ENCODE results near the gene ARHGAP15. TPM values are rescaled to one million over a fixed set of nuclear protein-coding genes. Genes with fewer than 3 reads are reported as not detected.

ARHGAP15 gene
- total and polyA plus RNA-seq, 4 donors = 3.8 to 17.9 (median 13.2) TPM

DNA sequence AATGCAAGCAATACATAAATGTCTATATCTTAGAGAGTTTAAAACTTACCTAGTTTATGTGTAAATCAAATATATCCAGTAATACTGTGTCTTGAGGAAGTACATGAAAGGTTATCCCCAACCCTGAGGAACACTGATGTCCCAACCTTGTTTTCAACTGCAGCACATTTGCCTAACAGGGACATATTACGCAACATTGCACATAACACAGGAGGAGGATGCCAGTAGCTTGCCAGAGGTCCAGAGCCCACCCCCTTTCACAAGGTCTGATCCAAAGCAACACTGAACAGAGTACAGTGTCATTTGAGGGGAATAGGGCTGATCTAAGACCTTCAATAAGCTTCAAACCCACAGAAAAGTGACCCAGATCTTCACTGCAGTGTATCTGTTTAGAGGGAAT is 678.5 kb downstream of the ARHGAP15 start:
- H3K9ac ChIP-seq (ENCODE audit: low read depth in 1 of 2, low read length in 2 of 2) = no peak overlapping the region
- H3K27me3 ChIP-seq (ENCODE audit: control insufficient read depth in 4 of 4, insufficient read depth in 4 of 4, low read length in 3 of 4) = no peaks in the 10 kb centered on the region
- H3K36me3 ChIP-seq (ENCODE audit: control insufficient read depth in 4 of 4, insufficient read depth in 3 of 4, low read depth in 1 of 4, low read length in 3 of 4) = no peaks in the 10 kb centered on the region
- no peak for TF ChIP-seq SP1 (IDR thresholded peaks at IDR 0.05)
- no peak for TF ChIP-seq HNF4A (conservative IDR thresholded peaks at IDR 0.05)
- TF ChIP-seq JUND (IDR thresholded peaks at IDR 0.05) = no peak
- TF ChIP-seq, protein P1, sequence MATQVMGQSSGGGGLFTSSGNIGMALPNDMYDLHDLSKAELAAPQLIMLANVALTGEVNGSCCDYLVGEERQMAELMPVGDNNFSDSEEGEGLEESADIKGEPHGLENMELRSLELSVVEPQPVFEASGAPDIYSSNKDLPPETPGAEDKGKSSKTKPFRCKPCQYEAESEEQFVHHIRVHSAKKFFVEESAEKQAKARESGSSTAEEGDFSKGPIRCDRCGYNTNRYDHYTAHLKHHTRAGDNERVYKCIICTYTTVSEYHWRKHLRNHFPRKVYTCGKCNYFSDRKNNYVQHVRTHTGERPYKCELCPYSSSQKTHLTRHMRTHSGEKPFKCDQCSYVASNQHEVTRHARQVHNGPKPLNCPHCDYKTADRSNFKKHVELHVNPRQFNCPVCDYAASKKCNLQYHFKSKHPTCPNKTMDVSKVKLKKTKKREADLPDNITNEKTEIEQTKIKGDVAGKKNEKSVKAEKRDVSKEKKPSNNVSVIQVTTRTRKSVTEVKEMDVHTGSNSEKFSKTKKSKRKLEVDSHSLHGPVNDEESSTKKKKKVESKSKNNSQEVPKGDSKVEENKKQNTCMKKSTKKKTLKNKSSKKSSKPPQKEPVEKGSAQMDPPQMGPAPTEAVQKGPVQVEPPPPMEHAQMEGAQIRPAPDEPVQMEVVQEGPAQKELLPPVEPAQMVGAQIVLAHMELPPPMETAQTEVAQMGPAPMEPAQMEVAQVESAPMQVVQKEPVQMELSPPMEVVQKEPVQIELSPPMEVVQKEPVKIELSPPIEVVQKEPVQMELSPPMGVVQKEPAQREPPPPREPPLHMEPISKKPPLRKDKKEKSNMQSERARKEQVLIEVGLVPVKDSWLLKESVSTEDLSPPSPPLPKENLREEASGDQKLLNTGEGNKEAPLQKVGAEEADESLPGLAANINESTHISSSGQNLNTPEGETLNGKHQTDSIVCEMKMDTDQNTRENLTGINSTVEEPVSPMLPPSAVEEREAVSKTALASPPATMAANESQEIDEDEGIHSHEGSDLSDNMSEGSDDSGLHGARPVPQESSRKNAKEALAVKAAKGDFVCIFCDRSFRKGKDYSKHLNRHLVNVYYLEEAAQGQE (IDR thresholded peaks at IDR 0.05) = no peak
- TF ChIP-seq, protein P2, sequence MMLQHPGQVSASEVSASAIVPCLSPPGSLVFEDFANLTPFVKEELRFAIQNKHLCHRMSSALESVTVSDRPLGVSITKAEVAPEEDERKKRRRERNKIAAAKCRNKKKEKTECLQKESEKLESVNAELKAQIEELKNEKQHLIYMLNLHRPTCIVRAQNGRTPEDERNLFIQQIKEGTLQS (IDR thresholded peaks at IDR 0.05) = no peak
- no peak for TF ChIP-seq CTCF (IDR thresholded peaks at IDR 0.05; ENCODE audit: low read depth, low read length, missing input control)
- no peak for TF ChIP-seq ZBTB33 (IDR thresholded peaks at IDR 0.05)
- no peaks in the 10 kb centered on the region for H3K4me1 ChIP-seq (ENCODE audit: control insufficient read depth in 4 of 4, insufficient read depth in 4 of 4, low read length in 3 of 4)
- no peak overlapping the region for H3K27ac ChIP-seq (ENCODE audit: low read depth in 1 of 2, low read length in 2 of 2)
- no peak for DNase-seq (ENCODE audit: low spot score)
- H3K4me3 ChIP-seq (ENCODE audit: low read depth in 1 of 3, low read length in 3 of 3) = no peak overlapping the region
- WGBS = 87% methylated on average over 1 of the region's 1 CpG
- H3K9me3 ChIP-seq (ENCODE audit: control insufficient read depth in 4 of 4, low read length in 3 of 4) = no peaks in the 10 kb centered on the region

DNA sequence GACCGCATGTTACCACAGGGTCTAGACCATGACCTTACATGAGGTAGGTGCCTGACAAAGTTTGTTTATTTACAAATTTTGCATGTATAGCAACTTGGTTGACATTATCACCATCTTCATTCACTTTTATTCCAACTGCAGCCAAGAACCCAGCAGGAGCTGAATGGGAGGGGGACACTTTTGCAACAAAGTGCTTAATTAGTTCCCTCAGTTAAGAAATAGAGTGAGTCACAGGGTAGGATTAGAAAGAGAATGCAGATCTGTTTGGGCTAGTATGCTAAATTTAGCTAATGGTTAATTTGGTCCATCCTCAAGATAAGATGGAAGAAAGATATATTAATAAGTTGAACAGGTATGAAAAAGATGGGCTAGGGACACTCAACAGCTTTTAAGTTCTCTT is 678.9 kb downstream of the ARHGAP15 start:
- Histone ChIP-seq H3K4me1 (ENCODE audit: control insufficient read depth in 4 of 4, insufficient read depth in 4 of 4, low read length in 3 of 4) (no peaks in the 10 kb centered on the region), H3K36me3 (ENCODE audit: control insufficient read depth in 4 of 4, insufficient read depth in 3 of 4, low read depth in 1 of 4, low read length in 3 of 4) (no peaks in the 10 kb centered on the region), H3K9ac (ENCODE audit: low read depth in 1 of 2, low read length in 2 of 2) (no peak overlapping the region), H3K27me3 (ENCODE audit: control insufficient read depth in 4 of 4, insufficient read depth in 4 of 4, low read length in 3 of 4) (no peaks in the 10 kb centered on the region), H3K4me3 (ENCODE audit: low read depth in 1 of 3, low read length in 3 of 3) (no peak overlapping the region), H3K9me3 (ENCODE audit: control insufficient read depth in 4 of 4, low read length in 3 of 4) (no peaks in the 10 kb centered on the region), H3K27ac (ENCODE audit: low read depth in 1 of 2, low read length in 2 of 2) (no peak overlapping the region)
- TF ChIP-seq ZBTB33 (IDR thresholded peaks at IDR 0.05) = no peak
- TF ChIP-seq, protein P3, sequence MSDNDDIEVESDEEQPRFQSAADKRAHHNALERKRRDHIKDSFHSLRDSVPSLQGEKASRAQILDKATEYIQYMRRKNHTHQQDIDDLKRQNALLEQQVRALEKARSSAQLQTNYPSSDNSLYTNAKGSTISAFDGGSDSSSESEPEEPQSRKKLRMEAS (IDR thresholded peaks at IDR 0.05) = no peak
- TF ChIP-seq, protein P2 (IDR thresholded peaks at IDR 0.05) = no peak
- TF ChIP-seq, protein P1 (IDR thresholded peaks at IDR 0.05) = no peak
- no peak for TF ChIP-seq CTCF (IDR thresholded peaks at IDR 0.05; ENCODE audit: low read depth, low read length, missing input control)
- no peak for TF ChIP-seq HNF4A (conservative IDR thresholded peaks at IDR 0.05)
- no peak for TF ChIP-seq YY1 (IDR thresholded peaks at IDR 0.05)
- TF ChIP-seq JUND (IDR thresholded peaks at IDR 0.05) = no peak
- TF ChIP-seq FOXA1 (IDR thresholded peaks at IDR 0.05) = no peak
- no peak for TF ChIP-seq GABPA (IDR thresholded peaks at IDR 0.05 in 1 of 2, conservative IDR thresholded peaks at IDR 0.05 in 1 of 2)
- WGBS = 91% methylated on average over 1 of the region's 1 CpG
- DNase-seq (ENCODE audit: low spot score) = no peak

All from liver (tissue), 9 donors.